ENCODE data around the gene CORO7.

- TF ChIP-seq CTCF (conservative IDR thresholded peaks at IDR 0.05) (peak; percentile 65), EZH2 (IDR thresholded peaks at IDR 0.05; ENCODE audit: low read depth) (no peak)
Observed at GRCh38 chr16:4309833-4310266, 106.5 kb downstream of the CORO7 start.

All from PC-9 (cell line).